ENCODE measurements around the gene GRK5.
"Not testable (repeated sequence)": the region's sequence is repeated elsewhere in the genome, so short reads cannot be mapped to it uniquely, and the experiment has no call there.

The GRK5 gene

DNA sequence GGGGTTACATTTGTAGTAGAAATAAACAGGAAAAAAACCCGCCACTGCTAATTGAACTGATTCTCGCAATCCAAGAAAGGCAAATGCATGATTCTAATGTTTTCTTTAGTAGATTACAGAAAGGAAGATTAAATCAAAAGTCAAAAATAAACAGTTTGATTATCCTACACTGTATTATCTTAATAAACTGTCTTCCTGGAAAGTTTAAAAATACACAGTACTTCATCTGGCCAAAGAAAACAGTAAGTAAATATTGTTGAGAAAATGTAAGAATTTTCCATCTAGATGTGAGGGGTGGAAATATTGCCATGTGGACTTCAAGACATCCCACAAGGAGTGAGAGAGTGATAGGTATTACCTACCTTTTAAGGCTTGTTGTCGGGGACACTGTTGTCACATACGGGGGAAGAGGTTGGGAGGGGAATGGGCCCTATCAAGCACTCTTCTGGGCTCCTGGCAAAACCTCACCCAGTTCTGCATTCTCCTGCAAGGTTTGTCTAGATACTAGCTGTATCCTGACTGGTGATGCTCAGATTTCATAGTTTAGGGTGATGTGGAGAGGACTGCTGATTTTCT, 17.8 kb downstream of the GRK5 start:
- DNase-seq: no peak

DNA sequence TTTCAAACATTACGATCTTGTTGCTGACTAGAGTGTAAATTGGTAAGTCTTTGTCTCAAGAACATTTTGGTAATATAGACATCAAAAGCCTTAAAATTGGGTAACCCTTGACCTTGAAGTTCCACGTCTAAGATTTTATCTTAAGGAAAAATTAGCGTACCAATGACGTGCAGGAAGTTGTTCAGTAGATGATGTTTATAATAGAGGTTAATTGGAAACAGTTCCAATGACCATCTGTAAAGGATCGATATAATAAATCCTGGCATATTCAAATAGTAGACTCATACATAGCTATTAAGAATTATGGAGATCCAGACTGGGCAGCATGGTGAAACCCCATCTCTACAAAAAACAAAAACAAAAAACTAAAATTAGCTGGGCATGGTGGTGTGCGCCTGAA, 20.5 kb downstream of the GRK5 start:
- no peak for DNase-seq

DNA sequence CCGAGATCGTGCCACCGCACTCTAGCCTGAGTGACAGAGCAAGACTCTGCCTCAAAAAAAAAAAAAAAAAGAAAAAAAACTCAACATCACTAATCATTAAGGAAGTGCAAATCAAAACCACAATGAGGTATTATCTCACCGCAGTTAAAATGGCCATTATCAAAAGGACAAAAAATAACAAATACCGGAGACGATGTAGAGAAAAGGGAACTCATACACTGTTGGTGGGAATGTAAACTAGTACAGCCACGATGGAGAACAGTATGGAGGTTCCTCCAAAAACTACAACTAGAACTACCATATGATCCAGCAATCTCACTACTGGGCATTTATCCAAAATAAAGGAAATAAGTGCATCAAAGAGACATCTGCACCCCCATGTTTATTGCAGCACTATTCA, 24.3 kb downstream of the GRK5 start:
- DNase-seq: no peak

DNA sequence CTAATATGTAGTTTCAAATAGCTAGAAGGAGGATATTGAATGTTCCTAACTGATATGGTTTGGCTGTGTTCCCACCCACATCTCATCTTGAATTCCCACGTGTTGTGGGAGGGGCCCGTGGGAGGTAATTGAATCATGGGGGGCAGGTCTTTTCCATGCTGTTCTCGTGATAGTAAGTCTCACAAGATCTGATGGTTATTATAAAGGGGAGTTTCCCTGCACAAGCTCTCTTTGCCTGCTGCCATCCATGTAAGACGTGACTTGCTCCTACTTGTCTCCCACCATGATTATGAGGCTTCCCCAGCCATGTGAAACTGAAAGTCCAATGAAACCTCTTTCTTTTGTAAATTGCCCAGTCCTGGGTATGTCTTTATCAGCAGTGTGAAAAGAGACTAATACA, 25.1 kb downstream of the GRK5 start:
- DNase-seq: not testable (repeated sequence)

DNA sequence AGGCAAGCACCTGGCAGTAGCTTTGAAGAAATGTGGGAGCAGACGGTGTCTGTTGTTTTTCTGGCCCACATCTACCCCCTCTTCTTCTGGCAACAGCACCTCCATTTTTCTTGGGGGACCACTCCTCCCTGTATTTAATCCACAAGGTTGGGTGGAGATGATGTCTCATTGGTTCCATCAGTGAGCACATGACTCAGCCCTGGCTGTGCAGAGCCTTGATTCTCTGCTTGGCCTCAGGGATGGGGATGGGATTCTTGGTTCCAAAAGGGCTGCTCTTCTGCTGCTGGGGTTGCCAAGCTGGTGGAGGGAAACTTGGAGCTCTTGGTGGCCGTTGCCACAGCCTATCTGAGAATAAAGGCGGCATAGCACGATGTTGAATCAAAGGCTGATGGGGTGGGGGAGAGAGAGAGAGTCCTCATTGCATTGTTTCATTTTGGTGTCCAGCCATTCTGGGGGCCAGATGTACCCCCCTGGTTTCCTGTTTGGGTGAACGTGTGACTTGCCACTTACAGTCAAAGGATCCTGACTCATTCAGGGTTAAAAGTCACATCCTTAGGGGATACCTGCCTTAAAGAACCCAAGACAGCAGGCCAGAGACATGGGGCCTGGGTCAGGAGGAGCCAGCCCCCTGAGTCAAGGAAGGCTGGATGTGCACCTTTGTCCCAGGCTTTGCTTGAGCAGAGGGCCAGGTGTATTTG, 25.9 kb downstream of the GRK5 start:
- no peak for DNase-seq

DNA sequence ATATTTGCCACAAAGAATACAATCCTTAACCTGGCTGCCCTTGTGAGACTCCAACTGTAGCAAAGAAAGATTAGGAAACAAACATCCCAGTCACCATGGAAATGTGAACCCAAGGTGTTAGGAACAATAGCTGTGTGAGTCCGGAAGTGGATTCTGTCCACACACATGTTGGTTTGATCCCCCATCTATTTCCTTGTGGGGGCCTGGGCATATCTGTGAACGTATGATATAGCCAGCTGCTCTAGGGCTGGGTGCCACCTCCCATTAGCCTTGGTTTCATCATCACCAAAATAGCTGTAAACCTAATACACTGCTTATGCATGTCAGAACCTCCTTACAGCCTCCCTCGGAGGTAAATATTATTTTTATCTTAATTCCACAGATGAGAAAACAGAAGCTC, 26.4 kb downstream of the GRK5 start:
- DNase-seq: no peak

DNA sequence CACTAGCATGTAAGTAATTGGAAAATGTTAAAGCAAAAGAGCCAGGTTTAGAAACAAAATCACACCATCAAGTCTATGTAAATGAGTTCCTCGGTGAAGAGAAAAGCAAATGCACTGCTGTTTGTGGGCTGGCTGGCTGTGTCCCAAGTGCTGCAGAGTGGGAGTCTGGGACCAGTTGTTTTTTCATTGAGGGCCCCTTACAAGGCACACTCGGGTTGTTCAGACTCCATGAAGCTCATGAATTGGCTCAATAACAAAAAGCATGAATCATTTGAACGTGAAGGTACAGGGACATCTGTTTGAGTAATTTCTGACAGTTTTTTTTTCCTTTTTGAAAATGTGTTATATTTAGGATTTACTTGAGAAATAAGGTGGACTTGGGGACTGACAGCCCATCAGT, 28.0 kb downstream of the GRK5 start:
- no peak for DNase-seq

DNA sequence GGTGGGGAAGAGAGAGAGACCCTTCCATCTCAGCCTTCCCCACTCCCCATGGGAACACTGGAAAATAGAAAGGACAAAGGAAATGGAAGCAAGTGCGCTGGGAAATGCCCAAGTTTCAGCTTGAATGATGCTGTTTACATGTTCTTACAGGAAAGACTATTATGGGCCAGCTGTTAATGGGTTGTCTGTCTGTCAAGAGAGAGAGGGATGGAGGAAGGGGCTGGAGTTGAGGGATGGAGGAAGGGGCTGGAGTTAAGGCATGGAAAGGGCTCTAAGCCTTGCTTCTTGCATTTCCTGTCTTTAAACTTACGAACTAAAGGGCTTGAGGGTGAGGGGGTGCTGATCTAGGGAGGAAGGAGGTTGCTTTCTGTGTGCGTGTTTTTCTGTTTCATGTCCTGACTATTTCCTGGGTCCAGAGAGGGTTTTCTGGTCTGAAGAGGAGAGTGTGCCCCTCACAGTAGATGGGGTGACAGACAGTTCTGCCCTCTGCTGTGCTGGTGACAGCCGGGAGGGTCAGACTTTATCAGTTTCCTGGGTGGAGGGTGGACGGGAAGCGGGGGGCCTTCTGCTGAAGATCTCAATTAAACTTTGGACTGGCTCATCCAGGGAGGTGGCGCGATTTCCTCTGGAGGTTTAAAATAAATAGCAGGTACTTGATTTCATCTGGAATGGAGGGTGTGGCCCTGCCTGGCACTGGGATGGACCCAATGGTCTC, 30.5 kb downstream of the GRK5 start:
- DNase-seq: no peak

DNA sequence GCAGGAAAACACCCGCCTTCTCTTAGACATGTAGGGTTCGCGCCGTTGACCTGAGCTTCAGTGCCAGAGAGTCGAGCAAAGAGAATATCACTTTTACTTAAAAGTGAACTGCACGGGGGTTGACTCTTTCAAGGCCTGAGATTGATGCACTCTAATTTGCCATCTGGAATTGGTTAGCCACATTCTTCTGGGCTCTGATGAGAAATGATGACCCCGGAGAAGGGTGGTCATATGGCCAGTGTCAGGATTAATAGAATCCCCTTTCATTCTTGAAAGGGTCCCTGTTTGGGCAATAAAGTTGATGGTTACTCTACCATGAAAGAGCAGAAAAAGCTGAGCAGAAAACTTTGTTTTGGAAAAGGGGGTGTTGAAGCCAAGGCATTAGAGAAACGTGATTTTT, 31.2 kb downstream of the GRK5 start:
- no peak for DNase-seq

DNA sequence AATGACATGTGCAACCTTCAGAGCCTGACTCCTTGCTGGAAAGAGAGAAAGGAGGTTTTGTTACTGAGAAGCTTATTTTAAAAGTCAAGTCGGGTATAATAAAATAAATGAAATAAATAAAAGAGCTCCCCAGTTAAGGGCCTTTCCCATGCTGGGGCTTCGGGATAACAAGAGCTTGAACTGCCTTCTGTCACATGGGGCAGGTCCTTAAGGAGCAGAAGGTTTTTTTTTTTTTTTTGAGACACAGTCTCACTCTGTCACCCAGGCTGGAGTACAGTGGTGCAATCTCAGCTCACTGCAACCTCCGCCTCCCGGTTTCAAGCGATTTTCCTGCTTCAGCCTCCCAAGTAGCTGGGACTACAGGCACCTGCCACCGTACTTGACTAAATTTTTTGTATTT, 31.6 kb downstream of the GRK5 start:
- not testable (repeated sequence) for DNase-seq

DNA sequence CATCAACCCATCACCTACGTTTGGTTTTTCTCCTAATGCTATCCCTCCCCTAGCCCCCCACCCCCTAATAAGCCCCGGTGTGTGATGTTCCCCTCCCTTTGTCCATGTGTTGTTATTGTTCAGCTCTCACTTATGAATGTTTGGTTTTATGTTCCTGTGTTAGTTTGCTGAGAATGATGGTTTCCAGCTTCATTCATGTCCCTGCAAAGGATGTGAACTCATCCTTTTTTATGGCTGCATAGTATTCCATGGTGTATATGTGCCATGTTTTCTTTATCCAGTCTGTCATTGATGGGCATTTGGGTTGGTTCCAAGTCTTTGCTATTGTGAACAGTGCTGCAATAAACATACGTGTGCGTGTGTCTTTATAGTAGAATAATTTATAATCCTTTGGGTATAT, 32.3 kb downstream of the GRK5 start:
- DNase-seq: not testable (repeated sequence)

DNA sequence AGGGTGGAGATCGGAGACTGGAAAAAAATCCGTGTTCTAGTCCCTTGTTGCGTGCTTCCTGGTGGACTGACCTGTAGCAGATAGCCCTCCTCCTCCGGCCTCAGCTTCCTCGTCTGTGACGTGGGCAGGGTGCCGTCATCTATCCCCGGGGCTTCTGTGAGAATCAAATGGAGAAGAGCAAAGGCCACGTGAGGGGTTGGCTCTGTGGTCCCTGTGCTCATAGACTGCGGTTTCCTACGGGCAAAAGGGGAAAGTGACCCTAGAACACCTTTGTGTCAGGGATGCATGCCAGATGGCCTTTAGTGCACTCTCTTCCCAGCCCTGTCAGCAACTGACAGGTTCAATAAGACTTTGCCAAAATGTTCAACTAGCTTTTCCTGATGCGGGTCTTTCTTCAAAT, 33.7 kb downstream of the GRK5 start:
- no peak for DNase-seq

DNA sequence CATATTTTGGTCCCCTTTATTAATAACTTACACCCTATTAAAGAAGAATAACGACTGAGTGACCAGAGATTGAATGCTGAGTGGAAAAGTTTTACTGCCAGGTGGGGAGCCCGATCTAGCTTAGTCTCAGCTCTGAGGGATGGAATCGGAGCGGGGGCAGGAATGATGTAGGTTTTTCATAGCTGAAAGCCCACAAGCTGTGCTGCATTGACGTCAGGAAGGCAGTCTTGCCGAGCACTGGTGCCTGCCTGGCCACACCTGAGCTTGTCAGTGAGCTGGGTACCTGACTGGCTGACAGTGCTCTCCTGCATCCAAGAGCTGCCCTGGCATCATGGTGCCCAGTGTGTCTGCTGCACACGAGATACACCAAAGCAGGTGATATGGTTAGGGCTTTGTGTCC, 34.8 kb downstream of the GRK5 start:
- DNase-seq: no peak

DNA sequence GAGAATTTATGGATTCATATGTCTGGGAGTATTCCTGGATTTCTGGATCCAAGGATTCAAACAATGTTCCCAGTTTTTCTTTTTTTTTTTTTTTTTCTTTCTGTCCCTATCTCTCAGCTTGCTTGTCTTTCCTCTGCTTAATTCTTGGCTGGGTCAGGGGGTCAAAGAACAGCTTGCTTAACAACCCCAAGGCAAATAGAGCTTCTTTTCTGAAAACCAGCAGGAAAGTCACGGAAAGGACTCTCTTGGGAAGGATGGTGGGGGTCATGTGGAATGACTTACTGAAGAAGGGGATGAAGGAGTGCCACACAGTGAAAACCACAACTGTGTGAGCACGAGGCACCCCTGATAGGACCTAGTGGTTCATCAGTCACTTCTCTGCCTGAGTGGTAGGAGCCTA, 36.1 kb downstream of the GRK5 start:
- no peak for DNase-seq

DNA sequence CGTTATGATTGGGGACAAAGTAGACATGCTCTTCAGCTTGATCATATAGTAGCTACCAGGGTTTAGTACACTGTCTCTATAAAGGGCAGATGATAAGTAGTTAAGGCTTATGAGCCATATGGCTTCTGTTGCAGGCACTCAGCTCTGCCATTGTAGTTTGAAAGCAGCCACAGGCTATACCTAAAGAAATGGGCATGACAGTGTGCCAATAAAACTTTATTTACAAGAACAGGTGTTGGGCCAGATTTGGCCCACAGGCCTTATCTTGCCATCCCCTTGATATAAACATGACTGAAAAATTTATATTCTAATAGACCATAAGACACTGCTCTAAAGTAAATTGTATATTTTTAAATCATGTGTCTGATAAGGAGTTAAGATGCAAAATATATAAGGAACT, 36.6 kb downstream of the GRK5 start:
- DNase-seq: no peak

DNA sequence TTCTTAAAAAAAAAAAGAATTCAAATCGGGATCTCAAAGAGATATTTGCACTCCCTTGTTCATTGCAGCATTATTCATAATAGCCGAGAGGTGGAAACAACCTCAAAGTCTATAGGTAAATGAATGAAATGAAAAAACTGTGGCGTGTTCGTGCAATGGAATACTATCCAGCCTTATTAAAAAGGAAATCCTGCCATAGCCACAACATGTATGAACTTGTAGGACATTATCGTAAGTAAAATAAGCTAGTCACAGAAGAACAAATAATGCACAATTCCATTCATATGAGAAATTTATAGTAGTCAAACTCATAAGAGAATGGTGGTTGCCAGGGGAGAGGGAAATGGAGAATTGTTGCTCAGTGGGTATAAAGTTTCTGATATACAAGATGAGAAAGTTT, 37.9 kb downstream of the GRK5 start:
- no peak for DNase-seq

DNA sequence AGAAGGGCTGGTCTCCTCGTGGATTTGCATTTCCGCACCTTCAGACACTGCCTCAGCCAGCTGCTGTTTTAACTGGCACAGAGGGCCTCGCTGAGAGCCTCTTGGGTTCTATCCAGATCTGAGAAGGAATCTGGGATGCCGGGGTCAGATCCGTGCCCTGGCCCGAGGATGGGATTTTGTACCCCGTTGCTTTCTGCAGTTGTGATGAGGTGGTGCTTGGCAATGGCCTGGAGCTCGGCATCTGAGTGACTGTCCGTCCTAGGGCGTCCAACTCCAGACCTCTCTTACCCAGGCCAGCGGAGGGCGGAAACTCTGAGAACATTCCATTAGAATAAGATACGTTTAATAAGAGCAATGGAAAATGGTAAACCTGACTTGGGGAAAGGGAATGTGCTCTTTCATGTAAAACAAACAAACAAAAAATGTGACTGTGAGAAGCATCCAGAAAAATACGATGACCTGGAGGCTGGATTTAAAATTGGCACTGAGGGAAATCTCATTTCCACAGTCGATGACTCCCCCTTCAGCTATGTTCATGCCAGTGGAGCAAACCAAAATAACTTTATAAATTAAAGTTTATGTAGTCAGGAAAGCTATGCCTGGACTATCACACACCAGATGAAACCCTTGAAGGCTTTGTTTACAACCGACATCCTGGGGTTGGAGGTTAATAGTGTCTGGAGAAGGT, 39.6 kb downstream of the GRK5 start:
- no peak for DNase-seq

DNA sequence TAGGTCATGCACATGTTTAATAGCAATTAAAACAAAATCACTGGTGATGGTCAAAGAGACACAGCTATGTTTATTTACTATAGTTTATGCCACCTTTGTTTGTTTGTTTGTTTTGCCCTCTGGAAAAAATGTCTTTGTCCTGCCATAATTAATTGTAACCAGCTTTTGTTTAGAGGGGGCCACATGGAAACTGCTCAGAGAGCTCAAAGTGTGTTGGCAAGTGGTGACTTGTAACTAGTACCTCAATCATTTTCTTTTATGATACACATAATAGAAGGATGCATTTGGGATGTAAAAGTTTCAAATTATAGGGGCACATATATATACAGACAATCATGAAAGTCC, 40.2 kb downstream of the GRK5 start:
- DNase-seq: no peak

DNA sequence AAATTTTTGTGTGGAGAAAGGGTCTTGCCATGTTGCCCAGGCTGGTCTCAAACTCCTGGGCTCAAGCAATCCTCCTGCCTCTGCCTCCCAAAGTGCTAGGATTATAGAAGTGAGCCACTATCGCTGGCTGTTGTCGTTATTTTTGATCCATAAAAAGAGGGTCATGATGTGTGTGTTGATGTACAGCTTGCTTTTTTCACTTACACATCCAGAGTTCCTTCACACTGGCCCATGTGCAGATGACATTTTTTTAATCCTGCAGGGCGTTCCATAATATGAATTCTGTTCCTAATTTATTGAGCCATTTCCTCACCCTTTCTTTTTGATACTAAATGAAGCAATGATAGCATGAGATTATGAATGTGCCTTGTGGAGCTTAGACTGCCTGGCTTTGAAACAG, 40.8 kb downstream of the GRK5 start:
- no peak for DNase-seq

DNA sequence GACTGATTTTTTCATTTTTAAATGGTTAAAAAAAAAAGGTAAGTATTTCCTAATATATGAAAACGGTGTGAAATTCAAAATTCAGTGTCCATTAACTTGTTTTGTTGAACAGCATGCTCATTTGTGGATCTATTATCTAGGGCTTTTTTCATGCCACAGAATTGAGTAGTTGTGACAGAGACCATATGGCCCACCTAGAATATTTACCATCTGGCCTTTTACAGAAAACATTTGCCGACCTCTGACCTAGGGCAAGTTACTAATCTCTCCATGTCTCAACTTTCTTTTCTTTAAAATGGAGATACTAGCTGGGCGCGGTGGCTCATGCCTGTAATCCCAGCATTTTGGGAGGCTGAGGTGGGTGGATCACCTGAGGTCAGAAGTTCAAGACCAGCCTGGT, 41.3 kb downstream of the GRK5 start:
- DNase-seq: no peak

DNA sequence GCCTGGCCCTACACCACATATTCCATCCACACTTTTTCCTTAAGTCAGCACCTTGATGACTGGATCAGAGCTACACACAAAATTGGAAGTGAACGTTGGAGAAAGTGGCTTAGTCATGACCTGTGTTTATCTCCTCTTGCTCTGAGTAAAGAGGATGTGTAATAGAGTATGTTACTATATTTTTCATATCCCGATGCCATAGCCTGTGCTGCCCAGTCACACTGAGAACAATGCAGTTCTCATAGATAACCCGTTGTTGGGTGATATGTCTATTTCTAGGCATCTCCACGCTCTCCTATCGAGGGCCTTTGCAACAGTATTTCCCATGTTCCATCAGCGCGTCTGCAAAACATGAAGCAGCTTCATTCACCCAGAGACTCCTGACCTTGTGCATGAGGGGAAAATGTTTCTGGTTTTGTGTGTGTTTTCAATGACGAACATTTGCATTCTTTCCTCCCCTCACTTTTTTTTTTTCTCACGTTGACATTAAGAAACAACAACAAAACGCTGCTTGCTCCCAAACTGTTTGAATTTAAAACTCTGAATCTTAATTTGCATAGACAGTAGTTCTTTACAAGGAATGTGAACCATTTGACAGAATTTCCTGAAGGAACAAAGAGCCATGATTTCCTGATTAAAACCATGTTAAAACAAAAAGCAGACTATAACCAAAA, 43.4 kb downstream of the GRK5 start:
- no peak for DNase-seq

DNA sequence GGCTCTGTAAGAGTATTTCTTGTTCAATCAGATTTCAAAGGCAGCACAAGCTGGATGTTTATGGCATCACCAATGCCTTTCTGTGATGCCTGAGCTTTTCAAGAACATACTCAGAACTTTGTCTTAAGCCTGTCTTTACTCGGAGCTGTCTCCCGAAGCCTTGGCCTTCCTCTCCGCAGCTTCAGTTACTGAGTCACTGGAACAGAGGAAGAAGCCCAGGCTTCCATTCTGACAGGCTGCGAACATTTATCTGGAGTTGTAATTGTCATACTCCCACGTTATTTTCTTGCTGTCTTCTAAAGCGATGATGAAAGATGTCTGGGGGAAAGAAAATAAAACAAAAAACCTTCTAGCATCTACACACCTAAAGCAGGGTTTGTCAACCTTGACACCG, 43.9 kb downstream of the GRK5 start:
- DNase-seq: no peak

DNA sequence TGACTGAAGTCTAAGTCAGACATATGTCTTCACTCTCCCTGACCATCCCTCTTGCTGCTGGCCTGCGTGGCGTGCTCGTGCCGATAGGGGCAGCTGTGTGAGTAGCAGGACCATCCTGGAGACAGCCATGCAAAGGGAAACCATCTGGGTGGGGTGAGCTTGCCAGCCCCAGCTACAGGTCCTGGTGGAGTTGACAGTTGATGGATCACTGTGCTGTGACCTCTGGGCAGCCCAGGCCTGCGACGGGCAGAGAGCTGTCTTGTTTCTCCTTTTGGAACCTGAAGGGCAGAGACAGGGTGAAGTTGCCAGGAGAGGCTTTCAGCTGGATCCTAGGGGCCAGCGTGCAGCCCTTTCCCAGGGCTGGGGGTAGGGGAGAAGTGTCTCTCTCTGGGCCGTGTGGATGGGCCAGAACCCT, 44.7 kb downstream of the GRK5 start:
- no peak for DNase-seq

Data from CD4-positive, alpha-beta T cell treated with Interleukin-4 for 1 hour (primary cell).